Stimulated activated CD4-positive, alpha-beta T cell treated with anti-CD3 and anti-CD28 coated beads, Interleukin-1b, Interleukin-23, amount 100 ng/mL, for 24 hours (primary cell): Measurements from ENCODE around the gene PRSS23.

Experiments used
- DNase-seq, 4 experiments: peaks; one replicate each; pipeline ENCODE4 v3.0.0-alpha.2; 2020; ENCODE audit warnings: low read depth in 4 of 4, low spot score in 1 of 4

Gene PRSS23

DNA sequence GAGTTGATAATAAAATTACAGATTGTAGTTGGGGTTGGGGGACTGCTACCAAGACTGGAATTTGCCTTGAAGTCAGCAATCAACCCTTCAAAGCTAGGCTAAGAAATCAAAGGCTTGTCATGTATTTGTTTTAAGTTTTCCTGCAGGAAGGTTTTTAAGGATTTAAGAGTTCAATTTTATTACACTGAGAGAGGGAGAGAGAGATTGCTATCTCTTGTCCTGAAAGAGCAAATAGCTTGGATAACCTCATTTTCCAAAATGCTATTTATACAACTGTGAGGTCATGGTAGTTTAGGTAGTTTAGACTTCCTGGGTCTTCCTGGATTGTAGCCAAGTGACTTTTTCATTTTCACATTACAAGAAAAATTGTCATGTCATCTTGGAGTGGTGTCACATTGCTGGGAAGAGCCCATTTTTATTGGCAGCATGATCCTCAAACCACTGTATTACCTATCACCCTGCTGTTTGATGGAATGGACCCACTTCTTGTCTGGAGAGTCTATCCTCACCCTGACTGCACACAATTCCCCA, 10.1 kb upstream of the PRSS23 start:
- DNase-seq = no peak

DNA sequence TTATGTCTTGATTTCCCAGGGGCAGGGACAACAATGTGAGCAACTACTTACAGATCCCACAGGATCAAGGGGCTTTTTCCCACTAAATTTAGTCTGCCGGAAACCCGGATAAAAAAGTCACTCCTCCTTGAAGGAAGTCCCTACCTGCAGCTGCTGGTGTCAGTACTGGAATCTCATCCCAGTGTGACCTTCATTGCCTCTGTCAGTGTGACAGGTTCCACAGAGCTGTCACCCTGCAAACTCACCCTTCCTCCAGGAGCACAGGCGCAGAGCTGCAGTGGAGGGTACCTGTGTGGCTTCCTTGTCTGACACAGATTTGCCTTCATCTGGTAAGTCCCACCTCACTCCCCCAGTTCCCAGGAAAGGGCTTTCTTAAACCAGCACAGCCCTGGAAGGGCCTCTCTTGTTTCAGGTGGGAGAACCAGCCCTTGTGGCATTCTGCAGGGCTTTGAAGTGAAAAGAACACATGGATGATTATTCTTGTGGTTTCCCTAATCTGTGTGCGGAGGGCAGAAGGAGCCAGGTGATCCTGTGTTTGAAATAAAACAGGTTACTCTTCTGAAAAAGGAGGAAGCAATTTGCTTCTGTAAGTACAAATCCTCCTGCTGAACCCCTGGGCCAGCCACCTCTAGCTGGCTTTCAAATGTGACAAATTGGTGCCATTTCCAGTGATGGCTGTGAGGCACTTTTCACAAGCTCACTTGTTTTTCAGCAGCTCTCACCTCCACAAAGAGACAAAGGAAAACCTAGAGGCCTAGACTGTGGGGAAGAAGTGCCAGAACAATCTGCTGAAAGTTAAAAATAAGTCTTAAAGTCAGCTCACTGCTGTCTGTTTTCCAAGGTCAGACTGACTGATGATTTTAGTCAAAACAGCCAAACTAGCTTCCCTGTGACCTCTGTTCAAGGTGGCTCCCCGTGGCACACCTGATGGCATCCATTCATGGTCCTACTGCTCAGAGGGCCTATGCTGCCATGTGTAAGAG, 9.2 kb upstream of the PRSS23 start:
- DNase-seq = no peak

DNA sequence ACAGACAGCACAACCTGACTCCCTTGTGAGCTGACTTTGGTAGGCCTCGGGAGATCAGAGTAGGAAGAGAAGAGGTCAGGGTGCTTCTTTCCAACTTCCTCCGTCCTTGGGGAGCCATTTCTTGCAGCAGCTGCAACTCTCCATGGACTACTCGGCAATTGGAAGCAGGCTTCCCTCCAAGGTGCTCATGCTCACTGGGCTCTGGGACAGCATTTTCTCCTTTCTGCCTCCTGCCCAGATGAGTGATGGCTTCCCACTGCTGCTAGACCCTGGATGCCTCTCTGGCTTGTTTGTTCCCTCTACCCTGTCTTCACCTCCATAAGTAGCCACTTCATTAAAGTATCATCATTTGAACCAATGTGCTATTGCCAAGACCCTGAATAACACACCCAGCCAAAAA, 8.2 kb upstream of the PRSS23 start:
- DNase-seq = no peak

DNA sequence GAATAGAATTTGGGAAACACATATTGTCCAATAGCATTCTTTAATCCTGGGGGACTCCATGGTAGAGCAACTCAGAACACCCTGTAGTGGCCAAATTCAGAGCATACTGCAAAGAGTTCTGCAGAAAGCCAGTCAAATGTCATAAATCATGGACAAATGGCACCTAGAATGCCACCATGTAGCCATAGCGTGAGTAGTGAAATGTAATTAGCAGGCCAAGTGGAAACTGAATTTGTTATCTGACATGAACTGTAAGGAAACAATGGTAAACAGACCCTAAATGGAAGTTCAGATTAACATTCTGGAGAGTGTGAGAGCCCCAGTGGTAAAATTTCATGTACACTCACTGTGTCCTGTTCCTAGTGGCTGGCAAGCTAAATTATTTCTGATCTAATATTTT, 7.0 kb upstream of the PRSS23 start:
- DNase-seq = no peak

DNA sequence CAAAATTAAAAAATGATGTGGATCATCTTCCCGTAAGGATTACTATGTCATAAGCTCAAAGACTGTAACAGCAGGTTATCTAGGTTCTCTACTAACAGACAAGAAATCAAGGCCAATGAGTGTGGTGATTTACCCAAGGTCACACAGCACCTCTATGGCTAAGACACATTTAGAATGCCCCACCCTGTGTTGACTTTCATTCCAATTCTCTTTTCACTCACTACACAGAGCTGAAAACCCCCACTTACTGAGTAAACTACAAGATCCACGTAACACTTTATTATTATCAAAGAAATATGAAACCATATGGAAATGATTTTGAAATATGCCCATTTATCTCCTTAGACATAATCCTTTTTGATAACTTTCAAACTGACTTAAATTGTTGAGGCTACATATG, 4.8 kb upstream of the PRSS23 start:
- no peak for DNase-seq

DNA sequence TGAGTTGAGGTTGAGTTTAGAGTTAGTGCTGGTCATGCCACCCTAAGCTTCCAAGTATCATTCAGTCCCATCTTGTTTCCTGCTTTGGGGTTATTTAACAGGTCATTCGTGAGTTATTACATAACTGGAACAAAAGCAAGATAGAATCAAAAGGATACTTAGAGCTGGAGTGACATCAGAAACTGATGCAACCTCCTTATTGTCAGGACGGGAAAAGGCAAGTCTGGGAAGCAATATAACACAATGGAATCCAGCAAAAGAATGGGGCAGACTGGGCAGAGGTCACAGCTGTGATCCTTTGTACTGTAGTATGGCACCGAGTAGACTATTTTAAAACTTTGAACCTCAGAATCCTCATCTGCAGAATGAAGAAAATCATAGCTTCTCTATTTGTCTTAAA, 4.4 kb upstream of the PRSS23 start:
- no peak for DNase-seq

DNA sequence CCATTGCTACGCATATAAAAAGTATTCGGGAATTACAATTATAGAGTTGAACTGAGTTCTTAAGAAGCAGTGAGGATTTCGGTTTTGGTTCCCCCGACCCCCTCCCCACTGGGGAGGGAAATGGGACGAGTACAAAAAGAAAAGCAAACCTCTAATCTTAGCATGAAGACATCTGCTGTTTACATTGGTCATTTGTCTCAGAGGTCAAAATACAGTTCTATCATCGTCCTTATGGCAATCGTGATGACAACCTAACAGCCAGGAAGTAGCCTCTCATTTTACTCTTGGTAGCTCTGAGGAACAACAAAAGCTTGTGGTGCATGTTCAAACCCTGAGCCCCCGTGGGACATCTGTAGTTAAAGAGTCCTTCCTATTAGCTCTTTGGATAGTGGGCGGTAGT, 3.2 kb upstream of the PRSS23 start:
- DNase-seq = no peak

DNA sequence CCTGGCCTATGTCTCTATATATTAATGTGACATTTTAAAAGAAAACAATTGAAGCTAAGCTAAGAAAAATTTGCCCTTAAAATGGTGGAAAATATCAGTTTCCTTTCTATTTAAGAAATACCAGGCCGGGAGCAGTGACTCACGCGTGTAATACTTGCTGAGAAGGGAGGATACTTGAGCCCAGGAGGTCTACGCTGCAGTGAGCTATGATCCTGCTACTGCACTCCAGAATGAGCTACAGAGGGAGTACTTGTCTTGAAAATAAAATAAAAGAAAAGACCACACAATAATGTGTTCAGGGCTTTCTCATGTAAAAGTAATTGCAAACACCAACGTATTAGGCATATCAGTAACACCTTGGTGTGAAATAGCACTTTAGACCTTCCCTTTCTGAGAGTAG, 1.4 kb upstream of the PRSS23 start:
- DNase-seq = no peak

DNA sequence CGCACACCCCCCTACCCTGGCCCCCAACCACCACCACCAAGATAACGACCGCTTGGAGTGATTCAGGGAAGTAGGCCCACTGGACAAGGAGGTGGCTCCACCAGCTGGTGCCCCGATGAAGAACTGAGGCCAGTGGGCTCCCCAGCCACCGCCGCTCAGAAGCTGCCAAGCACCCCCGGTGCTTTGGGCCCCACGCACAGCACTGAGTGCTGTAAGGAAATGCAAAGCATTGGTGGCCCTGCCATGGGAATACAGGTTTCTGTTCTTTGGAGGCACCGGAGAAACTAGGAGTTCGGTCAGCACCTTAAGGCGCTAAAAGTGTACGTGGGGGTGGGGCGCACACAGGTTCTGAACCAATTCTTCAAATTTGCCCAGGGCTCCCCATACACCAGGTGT, 664 bp upstream of the PRSS23 start:
- DNase-seq = no peak

DNA sequence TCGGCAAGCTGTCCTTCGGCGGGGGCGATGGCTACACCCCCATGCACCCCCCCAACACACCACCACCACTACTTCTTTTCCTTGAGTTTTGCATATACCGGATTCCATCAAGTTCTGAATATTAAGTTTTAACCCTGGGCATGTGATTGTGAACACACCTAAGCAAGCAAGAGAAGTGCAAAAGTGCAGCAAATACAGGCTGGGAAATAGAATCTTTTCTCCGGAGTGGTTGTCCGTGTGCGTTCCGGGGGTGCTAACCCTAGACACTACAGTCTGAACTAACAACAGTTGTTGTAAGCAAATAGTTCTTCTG, 574 bp downstream of the PRSS23 start:
- no peak for DNase-seq

DNA sequence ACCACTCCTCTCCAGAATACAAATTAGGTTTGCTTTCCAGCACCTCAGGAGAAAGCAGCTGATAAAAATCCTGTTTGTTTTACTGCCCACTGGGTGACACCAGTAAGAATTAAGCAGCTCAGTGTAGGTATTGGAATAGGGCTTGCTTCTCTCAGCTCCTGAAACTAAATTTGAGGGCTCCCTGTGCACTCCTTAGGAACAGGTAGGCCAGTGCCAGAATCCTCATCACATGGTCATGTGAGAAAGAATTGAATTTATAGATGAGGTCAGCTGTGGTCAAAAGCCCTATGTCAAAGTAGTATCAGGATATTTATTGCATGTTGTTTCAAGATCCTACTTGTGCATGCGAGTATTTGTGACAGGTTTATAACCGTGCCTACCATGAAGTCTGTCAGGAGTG, 1.0 kb downstream of the PRSS23 start:
- DNase-seq = no peak

DNA sequence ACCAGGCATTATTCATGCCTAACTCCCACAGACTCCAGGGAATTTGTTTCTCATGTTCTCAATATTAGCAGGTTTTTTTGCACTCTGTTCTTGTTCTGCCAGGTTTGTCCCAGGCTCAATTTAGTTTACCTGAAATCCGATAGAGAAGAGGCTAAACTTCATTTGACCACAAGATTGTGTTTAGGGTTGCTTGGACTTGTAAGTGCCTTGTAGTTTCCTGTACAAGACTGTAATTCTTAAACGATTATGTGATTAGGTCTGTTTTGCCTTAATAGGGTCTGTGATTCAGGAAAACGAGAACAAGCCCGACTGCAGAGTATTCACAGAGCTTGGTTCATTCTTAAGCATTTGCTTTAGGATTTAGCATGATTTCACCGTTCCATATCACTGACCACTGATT, 1.8 kb downstream of the PRSS23 start:
- DNase-seq = no peak

DNA sequence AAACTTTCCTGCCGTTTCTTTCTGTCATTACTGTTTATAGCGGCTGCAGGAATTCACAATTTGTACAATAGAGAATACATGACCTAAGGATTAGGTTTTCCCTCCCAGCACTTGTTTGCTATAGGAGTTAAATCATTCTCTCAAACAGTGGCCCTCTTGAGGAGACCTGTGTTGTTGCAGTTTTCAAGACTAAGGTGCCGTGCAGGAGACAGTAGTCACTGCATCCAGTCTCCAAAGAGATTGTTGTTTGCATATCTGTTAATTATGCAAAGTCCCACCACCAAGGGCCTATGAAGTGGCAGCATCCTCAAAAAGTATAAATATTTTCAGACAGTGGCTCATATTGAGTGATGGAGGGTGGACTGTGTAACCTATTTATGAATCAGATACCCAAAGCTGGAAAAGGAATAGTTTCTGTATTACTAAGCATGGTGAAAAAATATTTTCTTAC, 2.3 kb downstream of the PRSS23 start:
- no peak for DNase-seq

DNA sequence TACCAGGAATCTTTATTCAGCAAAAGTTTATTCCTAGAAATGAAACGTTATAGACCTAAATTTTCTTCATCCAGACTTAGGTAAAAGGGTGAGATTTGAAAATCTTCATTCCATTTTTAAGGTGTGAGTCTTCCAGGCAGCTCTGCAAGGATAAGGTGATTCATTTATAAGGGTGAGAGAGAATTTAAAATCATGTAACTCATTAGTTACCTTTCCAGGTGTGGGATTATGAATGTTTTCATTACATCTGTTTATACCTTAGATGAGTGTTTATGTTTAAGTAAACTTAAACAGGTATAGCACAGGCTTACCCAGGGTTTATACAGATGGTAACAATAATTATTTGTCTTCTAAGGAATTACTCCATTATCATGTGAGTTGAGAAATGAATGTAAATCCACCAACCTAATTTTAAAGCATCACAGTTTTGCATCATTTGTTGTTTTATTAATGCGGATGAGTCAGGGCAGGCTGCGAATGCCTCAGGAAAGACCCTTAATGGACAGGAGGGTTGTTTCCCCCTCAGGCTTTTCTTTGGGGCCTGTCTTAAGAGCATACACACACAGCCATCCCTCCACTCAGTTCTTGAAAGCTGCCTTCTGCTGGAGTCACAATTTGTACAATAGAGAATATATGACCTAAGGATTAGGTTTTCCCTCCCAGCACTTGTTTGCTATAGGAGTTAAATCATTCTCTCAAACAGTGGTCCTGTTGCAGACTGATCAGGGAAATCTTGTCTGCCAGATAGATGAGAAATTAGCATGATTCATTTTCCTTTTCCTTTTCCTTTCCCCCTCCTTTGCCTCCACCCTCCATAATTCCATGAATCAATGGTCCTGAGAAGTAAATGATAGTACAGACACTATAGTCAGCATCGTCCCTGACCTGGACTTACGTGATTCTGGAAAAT, 3.0 kb downstream of the PRSS23 start:
- DNase-seq = no peak

DNA sequence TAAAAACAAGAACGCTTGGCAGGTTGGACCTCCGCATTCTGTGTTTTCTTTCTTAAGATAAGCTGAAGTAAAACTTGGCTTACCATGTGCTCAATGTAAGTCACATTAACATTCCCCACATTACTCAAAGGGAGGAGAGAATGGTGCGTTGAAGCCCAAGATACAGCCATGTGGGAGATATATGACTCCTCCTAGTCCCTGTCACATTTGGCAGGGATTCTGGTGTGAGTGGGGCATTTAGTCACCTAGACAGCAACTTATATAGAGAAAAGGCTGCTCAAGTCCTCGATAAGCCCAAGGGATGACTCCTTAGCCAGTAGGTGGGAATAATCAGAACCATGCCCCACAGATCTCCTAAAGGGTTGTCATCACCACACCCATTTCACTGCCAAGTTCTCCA, 4.6 kb downstream of the PRSS23 start:
- no peak for DNase-seq

DNA sequence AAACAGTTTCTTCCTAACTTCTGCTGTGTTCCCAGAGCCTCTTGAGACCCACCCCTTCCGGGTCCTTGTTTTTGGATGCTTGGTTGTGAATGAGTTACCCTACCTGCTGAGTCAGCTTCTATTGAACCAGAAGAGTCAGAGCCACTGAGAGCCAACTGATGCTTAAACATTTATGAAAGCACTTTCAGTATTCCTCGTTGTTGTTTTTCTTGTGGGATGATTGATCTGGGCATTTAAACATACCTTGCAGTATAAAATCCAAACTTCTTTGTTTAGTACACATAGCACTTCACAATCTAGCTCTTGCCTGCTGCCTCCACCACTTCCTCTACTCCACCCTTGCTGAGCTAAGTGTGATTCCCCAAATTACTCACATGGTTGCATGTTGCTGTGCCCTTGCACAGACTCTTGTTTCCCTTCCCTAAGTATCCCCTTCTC, 5.5 kb downstream of the PRSS23 start:
- DNase-seq = peak in 1 of 4 experiments; percentile 31

DNA sequence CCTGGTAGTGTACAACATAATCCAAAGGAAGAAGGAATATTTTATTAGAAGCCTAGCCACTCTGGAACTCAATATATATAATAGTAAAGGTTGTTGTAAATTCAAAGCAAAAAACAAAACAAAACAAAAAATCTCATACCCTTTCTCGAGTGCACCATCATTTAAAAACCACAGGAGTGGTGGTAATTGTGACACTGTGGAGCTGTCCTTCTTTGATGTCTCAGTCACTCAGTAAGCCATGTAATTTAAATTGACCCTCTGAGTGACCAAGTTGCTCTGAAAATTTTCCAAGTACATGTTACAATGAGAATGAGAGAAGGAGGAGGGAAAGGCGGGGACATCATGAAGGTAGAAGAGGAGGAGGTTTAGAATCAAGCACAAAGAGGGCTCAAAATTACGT, 6.6 kb downstream of the PRSS23 start:
- no peak for DNase-seq

DNA sequence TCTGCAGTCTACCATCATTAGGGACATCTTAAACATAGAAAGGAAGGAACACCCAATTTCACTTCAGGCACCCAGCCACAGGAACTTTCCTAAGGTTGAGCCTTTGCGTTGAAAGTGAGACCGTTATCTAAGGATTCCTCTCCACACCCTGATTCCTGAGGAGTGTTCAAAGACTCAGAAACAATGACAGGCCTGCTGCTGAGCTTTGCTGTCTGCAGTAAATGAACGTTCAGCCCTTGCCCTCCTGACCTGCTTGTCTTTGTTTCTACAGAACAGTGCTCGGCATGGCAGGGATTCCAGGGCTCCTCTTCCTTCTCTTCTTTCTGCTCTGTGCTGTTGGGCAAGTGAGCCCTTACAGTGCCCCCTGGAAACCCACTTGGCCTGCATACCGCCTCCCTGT, 7.0 kb downstream of the PRSS23 start:
- DNase-seq = no peak

DNA sequence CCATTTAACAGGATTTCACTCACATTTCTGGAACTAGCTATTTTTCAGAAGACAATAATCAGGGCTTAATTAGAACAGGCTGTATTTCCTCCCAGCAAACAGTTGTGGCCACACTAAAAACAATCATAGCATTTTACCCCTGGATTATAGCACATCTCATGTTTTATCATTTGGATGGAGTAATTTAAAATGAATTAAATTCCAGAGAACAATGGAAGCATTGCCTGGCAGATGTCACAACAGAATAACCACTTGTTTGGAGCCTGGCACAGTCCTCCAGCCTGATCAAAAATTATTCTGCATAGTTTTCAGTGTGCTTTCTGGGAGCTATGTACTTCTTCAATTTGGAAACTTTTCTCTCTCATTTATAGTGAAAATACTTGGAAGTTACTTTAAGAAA, 9.2 kb downstream of the PRSS23 start:
- DNase-seq = no peak

DNA sequence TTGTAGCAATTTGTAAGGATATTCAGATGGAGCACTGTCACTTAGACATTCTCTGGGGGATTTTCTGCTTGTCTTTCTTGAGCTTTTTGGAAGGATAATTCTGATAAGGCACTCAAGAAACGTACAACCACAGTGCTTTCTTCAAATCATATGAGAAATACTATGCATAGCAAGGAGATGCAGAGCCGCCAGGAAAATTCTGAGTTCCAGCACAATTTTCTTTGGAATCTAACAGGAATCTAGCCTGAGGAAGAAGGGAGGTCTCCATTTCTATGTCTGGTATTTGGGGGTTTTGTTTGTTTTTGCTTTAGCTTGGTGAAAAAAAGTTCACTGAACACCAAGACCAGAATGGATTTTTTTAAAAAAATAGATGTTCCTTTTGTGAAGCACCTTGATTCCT, 9.9 kb downstream of the PRSS23 start:
- no peak for DNase-seq

DNA sequence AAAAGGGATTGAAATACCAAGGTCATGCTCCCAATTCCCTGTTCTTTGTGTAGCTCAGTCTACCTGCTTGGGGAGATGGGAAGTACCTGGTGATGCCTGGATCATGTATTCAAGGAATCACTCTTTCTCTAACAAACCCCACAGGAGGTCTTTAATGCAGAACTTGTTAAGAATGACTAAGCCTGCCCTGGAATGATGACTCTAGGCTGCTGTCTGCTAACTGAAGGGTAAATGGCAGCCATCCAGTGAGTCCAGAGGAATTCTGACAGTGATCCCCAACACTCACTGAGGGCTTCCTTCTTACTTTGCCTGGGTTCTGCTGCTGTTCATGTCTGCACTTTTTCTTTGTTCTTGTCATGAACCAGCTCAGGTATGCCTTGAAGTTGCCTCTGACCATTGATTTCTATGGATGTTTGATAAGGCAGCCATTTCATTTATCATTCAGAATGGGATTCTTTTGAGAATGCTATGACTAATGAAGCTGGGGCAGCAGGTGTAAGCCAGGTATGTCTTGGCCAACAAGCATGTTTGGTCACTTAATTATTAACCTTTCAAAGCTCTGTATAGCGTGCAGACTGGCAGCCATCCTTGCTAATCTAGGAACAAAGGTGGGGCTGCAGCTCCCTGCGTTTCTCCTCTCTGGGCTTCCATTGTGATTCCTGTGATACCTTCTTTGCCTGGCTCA, 11.4 kb downstream of the PRSS23 start:
- no peak for DNase-seq
